22Rv1 (cell line): ENCODE measurements around the gene SPTBN1.

Experiments used
- CTCF ChIP-seq: fragments of 450-650 bp; IDR thresholded peaks from 2 replicates; pipeline ENCODE4 v1.5.1; 2017; ENCODE audit warnings: mild to moderate bottlenecking
- ZFX ChIP-seq: fragments of 450-650 bp; IDR thresholded peaks from 2 replicates; pipeline ENCODE4 v1.6.1; 2017; ENCODE audit warnings: antibody characterized with exemption, borderline replicate concordance

DNA sequence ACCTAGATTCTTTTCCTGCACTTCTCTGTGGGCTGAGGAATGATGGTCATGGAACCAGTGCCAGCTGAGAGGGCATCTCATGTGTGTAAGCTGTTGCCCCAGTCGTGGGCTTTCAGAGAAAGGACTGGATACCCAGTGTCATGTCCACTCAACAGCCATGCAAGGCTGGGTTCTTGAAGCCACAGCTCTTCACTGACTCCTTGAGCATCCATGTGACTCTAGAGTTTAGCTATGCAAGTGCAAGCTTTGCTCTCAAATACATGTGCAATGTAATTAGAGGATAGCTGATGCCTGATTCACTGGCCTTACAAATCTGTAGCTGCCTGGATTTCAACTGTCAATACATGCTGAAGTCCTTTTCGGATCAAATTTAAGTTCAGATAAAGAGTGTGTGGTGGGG, 220.5 kb downstream of the SPTBN1 start:
- TF ChIP-seq CTCF (no peak), ZFX (no peak)
